Testis (tissue), 3 donors: Measurements from ENCODE around the gene EFNA5. TPM values are rescaled to one million over a fixed set of nuclear protein-coding genes. Genes with fewer than 3 reads are reported as not detected.

ENCODE experiments used
- DNase-seq: peaks from one replicate; pipeline ENCODE4 v3.0.0-alpha.2; 2019
- H3K27ac ChIP-seq, 2 donors: fragments of 200-600 bp; sonication (generic); one replicate each; pipeline ENCODE4 v1.5.1; 2019
- H3K27me3 ChIP-seq: fragments of 200-600 bp; sonication (generic); one replicate; pipeline ENCODE4 v1.5.1; 2019
- H3K36me3 ChIP-seq: fragments of 200-600 bp; sonication (generic); one replicate; pipeline ENCODE4 v1.5.1; 2017; ENCODE audit warnings: low read depth; ENCODE audit errors: missing control alignments
- H3K4me1 ChIP-seq: fragments of 200-600 bp; sonication (generic); one replicate; pipeline ENCODE4 v1.5.1; 2019
- H3K4me3 ChIP-seq, 2 donors: fragments of 200-600 bp; sonication (generic); one replicate each; pipeline ENCODE4 v1.5.1; 2017 to 2019
- H3K9me3 ChIP-seq: fragments of 200-600 bp; sonication (generic); one replicate; pipeline ENCODE4 v1.5.1; 2017
- POLR2A ChIP-seq: fragments of 450-650 bp; IDR thresholded peaks from one replicate; pipeline ENCODE4 v1.6.1; 2017; ENCODE audit warnings: antibody characterized with exemption, mild to moderate bottlenecking, moderate library complexity
- WGBS, 2 donors: methylation state at CpG; one replicate each; pipeline ENCODE4 v1.1.5; 2018; 5-methylcytosine and 5-hydroxymethylcytosine counted together
- intact Hi-C: fragments of 100-400 bp; cut with DNase I; formaldehyde crosslinking; loops from one replicate; pipeline ENCODE4 v1.15.1; 2023; ENCODE audit warnings: low total_unique reads
- polyA plus RNA-seq: library from polyadenylated mRNA; stranded (reverse); fragments of 350-450 nt; fragmentation: Illumina TruSeq; extraction: RNeasy Lipid Tissue Mini Kit (QIAGEN cat#74804); gene quantifications from one replicate; pipeline ENCODE4 v1.2.3, GENCODE V29; 2014; ENCODE audit warnings: low read depth, low replicate concordance; ENCODE audit not compliant: insufficient read depth
- total RNA-seq, 2 donors: library from RNA; depleted of rRNA; stranded (reverse); fragments of >200 nt; gene quantifications; one replicate each; pipeline ENCODE4 v1.2.3, GENCODE V29; 2016
- TF ChIP-seq, protein P1 (sequence below), 3 experiments: fragments of 450-650 bp in 2 of 3; fragments of 200-600 bp in 1 of 3; sonication (generic) in 1 of 3; IDR thresholded peaks; one replicate each; pipeline ENCODE4 v1.5.1; 2016 to 2019; ENCODE audit warnings: antibody characterized with exemption in 3 of 3, mild to moderate bottlenecking in 2 of 3, moderate library complexity in 1 of 3

The EFNA5 gene
- total and polyA plus RNA-seq, 3 donors from 2014 or later: 2.6 to 5.4 (median 3.5) TPM

GRCh38 chr5:107338335-107338734, 332.4 kb downstream of the EFNA5 start:
- Histone ChIP-seq H3K36me3 (no peaks in the 10 kb centered on the region), H3K9me3 (no peaks in the 10 kb centered on the region), H3K4me3 (no peak overlapping the region), H3K4me1 (no peaks in the 10 kb centered on the region), H3K27me3 (no peaks in the 10 kb centered on the region), H3K27ac (no peak overlapping the region)
- intact Hi-C loops: no loop called here
- WGBS, 2 donors: 94 to 95% methylated on average over 2 of the region's 2 CpGs
- TF ChIP-seq, protein P1, sequence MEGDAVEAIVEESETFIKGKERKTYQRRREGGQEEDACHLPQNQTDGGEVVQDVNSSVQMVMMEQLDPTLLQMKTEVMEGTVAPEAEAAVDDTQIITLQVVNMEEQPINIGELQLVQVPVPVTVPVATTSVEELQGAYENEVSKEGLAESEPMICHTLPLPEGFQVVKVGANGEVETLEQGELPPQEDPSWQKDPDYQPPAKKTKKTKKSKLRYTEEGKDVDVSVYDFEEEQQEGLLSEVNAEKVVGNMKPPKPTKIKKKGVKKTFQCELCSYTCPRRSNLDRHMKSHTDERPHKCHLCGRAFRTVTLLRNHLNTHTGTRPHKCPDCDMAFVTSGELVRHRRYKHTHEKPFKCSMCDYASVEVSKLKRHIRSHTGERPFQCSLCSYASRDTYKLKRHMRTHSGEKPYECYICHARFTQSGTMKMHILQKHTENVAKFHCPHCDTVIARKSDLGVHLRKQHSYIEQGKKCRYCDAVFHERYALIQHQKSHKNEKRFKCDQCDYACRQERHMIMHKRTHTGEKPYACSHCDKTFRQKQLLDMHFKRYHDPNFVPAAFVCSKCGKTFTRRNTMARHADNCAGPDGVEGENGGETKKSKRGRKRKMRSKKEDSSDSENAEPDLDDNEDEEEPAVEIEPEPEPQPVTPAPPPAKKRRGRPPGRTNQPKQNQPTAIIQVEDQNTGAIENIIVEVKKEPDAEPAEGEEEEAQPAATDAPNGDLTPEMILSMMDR (IDR thresholded peaks at IDR 0.05): no peak
- TF ChIP-seq POLR2A: no peak
- DNase-seq: no peak

DNA sequence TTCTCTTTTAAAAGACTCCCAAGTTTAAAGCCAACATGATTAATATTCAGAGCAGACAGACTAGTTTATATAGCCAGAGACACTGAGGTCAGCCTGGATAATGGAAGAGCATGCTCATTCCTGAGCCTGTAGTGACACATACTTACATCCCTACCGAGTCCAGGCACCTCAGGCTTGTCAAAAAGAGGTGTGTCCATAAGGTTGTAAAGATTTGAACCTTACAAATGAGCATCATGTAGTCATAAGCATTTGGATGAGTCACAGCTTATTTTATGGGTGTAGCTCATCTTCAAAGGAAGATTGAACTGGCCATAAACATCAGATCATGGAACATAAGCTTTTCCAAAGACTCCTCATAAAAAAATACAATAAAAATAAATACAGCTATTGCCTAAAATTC, 333.5 kb downstream of the EFNA5 start:
- 73 to 77% methylated on average over 1 of the region's 1 CpG for WGBS, 2 donors
- H3K36me3 ChIP-seq: no peaks in the 10 kb centered on the region
- no peak overlapping the region for H3K27ac ChIP-seq
- no peaks in the 10 kb centered on the region for H3K4me1 ChIP-seq
- no peaks in the 10 kb centered on the region for H3K27me3 ChIP-seq
- no peak overlapping the region for H3K4me3 ChIP-seq
- TF ChIP-seq, protein P1 (IDR thresholded peaks at IDR 0.05): no peak
- TF ChIP-seq POLR2A: no peak
- DNase-seq: no peak
- intact Hi-C loops: no loop called here
- H3K9me3 ChIP-seq: no peaks in the 10 kb centered on the region

DNA sequence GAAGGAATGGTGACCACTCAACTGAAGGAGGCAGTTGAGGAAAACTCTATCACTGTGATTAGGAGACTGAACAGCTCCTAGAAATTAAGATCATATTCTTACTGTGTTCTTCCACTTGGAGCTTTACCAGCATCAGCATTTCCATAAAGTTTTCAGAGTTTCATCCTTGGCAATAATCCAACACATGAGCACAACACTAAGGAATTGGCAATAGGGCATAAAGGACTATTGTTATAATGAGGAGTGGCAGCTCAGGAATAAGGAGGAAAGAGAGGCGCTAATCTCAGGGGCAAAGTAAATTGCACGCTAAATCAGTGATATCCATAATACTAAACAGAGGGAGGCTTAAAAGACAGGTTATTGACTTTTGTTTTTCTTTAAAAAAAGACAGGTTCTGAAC, 338.9 kb downstream of the EFNA5 start:
- H3K27ac ChIP-seq: no peak overlapping the region
- TF ChIP-seq POLR2A: no peak
- TF ChIP-seq, protein P1 (IDR thresholded peaks at IDR 0.05): no peak

GRCh38 chr5:107331312-107331711, 339.4 kb downstream of the EFNA5 start:
- Histone ChIP-seq H3K27me3 (no peaks in the 10 kb centered on the region), H3K27ac (no peak overlapping the region), H3K4me1 (no peaks in the 10 kb centered on the region), H3K9me3 (no peaks in the 10 kb centered on the region), H3K4me3 (no peak overlapping the region), H3K36me3 (no peaks in the 10 kb centered on the region)
- DNase-seq: no peak
- WGBS, 2 donors: 78 to 84% methylated on average over 1 of the region's 1 CpG
- intact Hi-C loops: no loop called here
- TF ChIP-seq, protein P1 (IDR thresholded peaks at IDR 0.05): no peak
- TF ChIP-seq POLR2A: no peak

More for the DNA sequence above, 338.9 kb downstream of the EFNA5 start:
- Histone ChIP-seq H3K9me3 (no peaks in the 10 kb centered on the region), H3K4me3 (no peak overlapping the region), H3K36me3 (no peaks in the 10 kb centered on the region), H3K4me1 (no peaks in the 10 kb centered on the region), H3K27me3 (no peaks in the 10 kb centered on the region)
- no peak for DNase-seq
- 61 to 86% methylated on average over 2 of the region's 2 CpGs for WGBS, 2 donors
- intact Hi-C loops: no loop called here

DNA sequence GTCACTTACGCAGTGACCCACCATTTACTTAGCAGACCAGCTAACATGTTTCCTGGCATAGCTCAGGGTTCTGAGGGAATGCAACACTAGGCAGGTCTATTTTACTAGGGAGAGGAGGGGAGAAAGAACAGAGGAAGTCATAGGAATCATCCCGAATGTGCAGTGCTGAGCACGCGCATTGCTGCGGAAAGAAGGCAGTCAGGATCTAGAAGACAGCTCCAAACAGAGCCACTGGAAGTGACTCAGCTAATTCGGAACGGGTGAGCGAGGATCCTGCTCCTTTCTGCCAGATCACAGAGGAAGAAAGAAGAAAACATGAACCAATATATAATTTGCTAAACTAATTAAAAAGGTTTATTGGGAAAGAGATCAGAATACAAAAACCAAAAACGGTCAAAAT, 339.8 kb downstream of the EFNA5 start:
- no peaks in the 10 kb centered on the region for H3K36me3 ChIP-seq
- DNase-seq: no peak
- no peak overlapping the region for H3K4me3 ChIP-seq
- H3K4me1 ChIP-seq: no peaks in the 10 kb centered on the region
- 83 to 92% methylated on average over 9 of the region's 9 CpGs for WGBS, 2 donors
- intact Hi-C loops: no loop called here
- H3K27me3 ChIP-seq: no peaks in the 10 kb centered on the region
- no peak overlapping the region for H3K27ac ChIP-seq
- H3K9me3 ChIP-seq: no peaks in the 10 kb centered on the region
- TF ChIP-seq, protein P1 (IDR thresholded peaks at IDR 0.05): no peak
- no peak for TF ChIP-seq POLR2A
